ENCODE measurements around the gene THOP1.

THOP1 gene

GRCh38 chr19:2853015-2853606 lies 67.8 kb downstream of the THOP1 start:
- DNase-seq (ENCODE audit: low read depth, low spot score): no peak
- no peak overlapping the region for H3K4me3 ChIP-seq (ENCODE audit: low read depth, low read length)
- no peak for TF ChIP-seq CTCF (IDR thresholded peaks at IDR 0.05; ENCODE audit: low read depth, low read length)
- in situ Hi-C loops (cut with HindIII; ENCODE audit: low sequenced_read_pairs): no loop called here

GRCh38 chr19:2854849-2855248 lies 69.5 kb downstream of the THOP1 start:
- DNase-seq (ENCODE audit: low read depth, low spot score): no peak
- H3K4me3 ChIP-seq (ENCODE audit: low read depth, low read length): no peak overlapping the region
- TF ChIP-seq CTCF (IDR thresholded peaks at IDR 0.05; ENCODE audit: low read depth, low read length): no peak
- in situ Hi-C loops (cut with HindIII; ENCODE audit: low sequenced_read_pairs): no loop called here

- H3K4me3 ChIP-seq (ENCODE audit: low read depth, low read length): no peak overlapping the region
- in situ Hi-C loops (cut with HindIII; ENCODE audit: low sequenced_read_pairs): no loop called here
- no peak for TF ChIP-seq CTCF (IDR thresholded peaks at IDR 0.05; ENCODE audit: low read depth, low read length)
- DNase-seq (ENCODE audit: low read depth, low spot score): no peak
These were observed 71.3 kb downstream of the THOP1 start for GRCh38 chr19:2856457-2857050.

- no peak for TF ChIP-seq CTCF (IDR thresholded peaks at IDR 0.05; ENCODE audit: low read depth, low read length)
- in situ Hi-C loops (cut with HindIII; ENCODE audit: low sequenced_read_pairs): no loop called here
- DNase-seq (ENCODE audit: low read depth, low spot score): no peak
- no peak overlapping the region for H3K4me3 ChIP-seq (ENCODE audit: low read depth, low read length)
These were observed 73.6 kb downstream of the THOP1 start for GRCh38 chr19:2858864-2859263.

GRCh38 chr19:2863816-2864215 lies 78.5 kb downstream of the THOP1 start:
- in situ Hi-C loops (cut with HindIII; ENCODE audit: low sequenced_read_pairs): no loop called here
- no peak for TF ChIP-seq CTCF (IDR thresholded peaks at IDR 0.05; ENCODE audit: low read depth, low read length)
- no peak for DNase-seq (ENCODE audit: low read depth, low spot score)
- no peak overlapping the region for H3K4me3 ChIP-seq (ENCODE audit: low read depth, low read length)
